GM19468 (cell line): ENCODE measurements around the gene DLEC1.
"Not testable (repeated sequence)": the region's sequence is repeated elsewhere in the genome, so short reads cannot be mapped to it uniquely, and the experiment has no call there.

Source experiments
- ATAC-seq: cut with Tn5 transposase; IDR thresholded peaks from one replicate; pipeline ENCODE4 v1.9.1; 2021; ENCODE audit warnings: mild to moderate bottlenecking, moderate library complexity, moderate number of reproducible peaks; ENCODE audit not compliant: unreplicated experiment; ENCODE audit errors: extremely low read depth

Gene DLEC1

DNA sequence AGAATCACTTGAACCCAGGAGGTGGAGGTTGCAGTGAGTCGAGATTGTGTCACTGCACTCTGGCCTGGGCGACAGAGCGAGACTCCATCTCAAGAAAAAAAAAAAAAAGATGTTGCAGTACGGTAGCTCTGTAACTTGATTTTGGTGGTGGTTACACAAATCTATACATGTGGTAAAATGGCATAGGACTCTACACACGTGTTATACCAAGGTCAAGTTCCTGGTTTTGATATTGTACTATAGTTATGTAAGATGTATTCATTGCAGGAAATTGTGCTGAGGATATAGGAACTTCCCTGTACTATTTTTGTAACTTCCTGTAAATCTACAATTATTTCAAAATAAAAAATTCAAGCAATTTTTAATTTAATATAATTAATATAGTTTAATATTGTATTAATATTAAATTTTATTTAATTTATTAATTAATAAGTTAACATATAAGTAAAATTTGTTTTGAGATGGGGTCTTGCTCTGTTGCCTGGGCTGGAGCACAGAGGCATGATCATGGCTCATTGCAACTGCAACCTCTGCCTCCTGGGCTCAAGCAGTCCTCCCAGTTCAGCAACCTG is 109.4 kb downstream of the DLEC1 start:
- no peak for ATAC-seq

DNA sequence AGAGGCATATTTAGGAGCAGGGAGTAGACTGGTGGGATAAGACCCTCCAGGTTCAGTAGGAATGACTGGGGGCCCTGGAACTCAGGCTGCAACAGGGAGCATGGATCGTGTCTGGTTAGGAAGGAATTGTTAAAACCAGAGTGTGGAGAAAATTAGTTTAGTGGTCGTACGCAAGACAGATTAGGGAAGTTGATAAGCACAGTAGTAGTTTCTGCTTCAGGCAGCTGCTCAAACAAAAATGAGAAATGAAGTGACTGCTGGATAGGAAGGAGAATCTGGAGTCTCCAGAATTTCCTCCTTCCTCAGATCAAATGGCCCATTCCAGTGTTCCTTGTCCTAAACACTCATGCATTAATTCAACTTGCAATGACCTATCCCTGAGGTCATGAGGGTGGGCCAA is 110.7 kb downstream of the DLEC1 start:
- ATAC-seq: no peak

GRCh38 chr3:38150780-38151528 is 111.9 kb downstream of the DLEC1 start:
- ATAC-seq: no peak

DNA sequence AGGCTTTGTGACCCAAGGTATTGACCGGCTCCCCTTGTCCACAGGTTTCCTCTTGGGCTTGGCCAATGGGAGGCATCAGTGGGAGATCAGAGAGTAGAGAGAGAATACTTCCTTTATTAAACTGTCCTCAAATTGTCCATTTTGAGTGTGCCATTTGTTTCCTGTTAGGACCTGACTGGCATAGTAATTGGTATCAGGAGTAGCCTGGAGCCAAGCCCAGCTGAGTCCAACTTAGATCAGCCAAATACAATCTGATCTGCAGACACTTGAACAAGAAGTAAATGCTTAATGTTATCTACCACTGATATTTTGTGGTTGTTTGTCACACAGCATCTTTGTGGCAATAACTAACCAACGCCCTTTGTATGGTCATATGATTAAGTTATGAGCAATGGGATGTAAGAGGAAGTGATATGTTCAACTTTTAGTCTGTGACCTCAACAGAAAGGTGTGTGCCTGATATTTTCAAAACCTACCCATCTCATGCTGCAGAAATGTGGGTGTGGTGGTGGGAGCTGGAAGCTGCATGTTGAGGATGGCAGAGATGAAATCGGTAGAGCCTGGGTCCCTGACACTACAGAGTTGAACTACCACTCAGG is 112.8 kb downstream of the DLEC1 start:
- no peak for ATAC-seq

GRCh38 chr3:38152609-38153008 is 113.6 kb downstream of the DLEC1 start:
- no peak for ATAC-seq

- ATAC-seq: no peak
These were observed 114.2 kb downstream of the DLEC1 start for GRCh38 chr3:38153221-38153620.

- ATAC-seq: no peak
These were observed 115.1 kb downstream of the DLEC1 start for GRCh38 chr3:38154033-38154494.

- no peak for ATAC-seq
These were observed 115.7 kb downstream of the DLEC1 start for GRCh38 chr3:38154625-38155255.

GRCh38 chr3:38155825-38156224 is 116.8 kb downstream of the DLEC1 start:
- no peak for ATAC-seq

- ATAC-seq: no peak
These were observed 118.1 kb downstream of the DLEC1 start for GRCh38 chr3:38157117-38157516.

- no peak for ATAC-seq
These were observed 118.6 kb downstream of the DLEC1 start for GRCh38 chr3:38157595-38157994.

- ATAC-seq: no peak
These were observed 119.5 kb downstream of the DLEC1 start for GRCh38 chr3:38158472-38158871.

DNA sequence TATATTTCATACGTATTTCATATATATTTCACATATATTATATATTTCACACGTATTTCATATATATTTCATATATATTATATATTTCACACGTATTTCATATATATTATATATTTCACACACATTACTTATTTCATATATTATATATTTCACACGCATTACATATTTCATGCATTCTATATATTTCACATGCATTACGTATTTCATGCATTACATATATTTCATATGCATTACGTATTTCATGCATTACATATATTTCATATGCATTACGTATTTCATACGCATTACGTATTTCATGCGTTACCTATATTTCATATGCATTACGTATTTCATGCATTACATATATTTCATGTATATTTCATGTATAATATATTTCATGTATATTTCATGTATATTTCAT is 121.7 kb downstream of the DLEC1 start:
- ATAC-seq: not testable (repeated sequence)

DNA sequence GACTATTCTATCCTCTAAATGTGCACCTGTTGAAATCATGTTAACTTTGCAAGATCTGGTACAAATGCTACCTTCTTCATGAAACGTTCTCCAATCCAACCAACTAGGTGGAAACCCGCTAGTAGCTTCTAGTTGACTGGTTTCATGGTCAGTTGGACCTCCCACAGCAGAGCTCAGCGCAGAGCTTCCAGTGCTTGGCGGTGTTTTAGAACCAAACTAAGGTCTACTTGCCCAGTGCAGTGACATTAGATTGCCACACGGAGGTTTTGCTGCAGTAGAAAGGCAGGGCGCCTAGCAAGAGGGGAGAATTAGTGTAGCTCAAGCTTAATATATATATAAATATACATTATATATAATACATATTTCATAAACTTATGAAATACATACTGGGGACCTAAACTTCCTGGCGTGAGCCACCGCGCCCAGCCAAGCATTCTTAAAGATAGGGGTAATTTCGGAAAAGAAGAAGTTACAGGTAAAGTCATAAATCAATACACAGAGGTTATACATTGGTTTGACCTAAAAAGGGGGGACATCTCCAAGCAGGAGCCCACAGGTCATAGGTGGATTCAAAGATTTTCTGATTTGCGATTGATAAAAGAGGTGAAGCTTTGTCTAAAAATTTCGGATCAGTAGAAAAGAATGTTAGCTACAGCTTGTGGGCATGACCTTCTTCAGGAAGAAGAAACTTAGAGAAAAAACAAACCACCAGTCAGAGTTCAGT is 124.3 kb downstream of the DLEC1 start:
- ATAC-seq: no peak

GRCh38 chr3:38163841-38164642 is 125.0 kb downstream of the DLEC1 start:
- no peak for ATAC-seq

GRCh38 chr3:38164643-38164951 is 125.6 kb downstream of the DLEC1 start:
- ATAC-seq: no peak

GRCh38 chr3:38164952-38165721 is 126.1 kb downstream of the DLEC1 start, which contains the start of gene OXSR1:
TSS of gene OXSR1 (plus strand) at chr3:38165537. CDS start at chr3:38165877, 340 bp downstream.
- peak; percentile 95 for ATAC-seq

DNA sequence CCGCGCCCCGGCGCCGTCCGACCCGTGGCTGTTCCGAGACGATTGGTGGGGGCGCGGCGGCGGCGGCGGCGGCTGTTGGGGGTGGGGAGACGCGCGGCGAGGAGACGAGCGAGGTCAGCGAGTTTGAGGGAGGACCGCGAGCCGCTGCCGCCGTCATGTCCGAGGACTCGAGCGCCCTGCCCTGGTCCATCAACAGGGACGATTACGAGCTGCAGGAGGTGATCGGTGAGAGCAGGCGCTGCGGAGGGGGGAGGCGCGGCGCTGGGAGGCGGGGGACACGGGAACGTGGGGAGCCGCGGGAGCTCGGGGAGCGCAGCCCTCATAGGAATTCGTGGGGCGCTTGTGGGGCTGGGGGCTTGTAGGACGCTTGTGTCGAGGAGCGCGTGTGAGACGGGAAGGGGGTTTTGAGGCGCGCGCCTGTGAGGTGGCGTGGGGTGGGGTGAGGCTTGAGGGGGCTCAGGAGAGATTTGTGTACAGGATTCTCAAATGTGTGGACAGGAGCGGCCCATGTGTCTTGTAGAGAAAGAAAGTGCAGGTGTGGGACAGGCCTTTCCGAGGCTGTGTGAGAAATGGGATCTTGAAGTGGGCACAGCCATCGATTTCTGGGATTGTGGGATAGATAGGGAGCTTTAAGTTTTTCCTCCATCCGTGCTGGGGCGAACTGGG is 126.8 kb downstream of the DLEC1 start:
- no peak for ATAC-seq
